ENCODE data around the gene RTEL1.

GRCh38 chr20:63740627-63741353 is 82.7 kb downstream of the RTEL1 start:
- TF ChIP-seq CTCF (IDR thresholded peaks at IDR 0.05; ENCODE audit: low read depth, low read length, poor library complexity, severe bottlenecking), result no peak
- no peak for TF ChIP-seq EZH2phosphoT487 (IDR thresholded peaks at IDR 0.05; ENCODE audit: borderline replicate concordance, low read length)

Data from DOHH2 (cell line).